HT1080 (cell line): ENCODE data around the gene CELF1. TPM values are rescaled to one million over a fixed set of nuclear protein-coding genes. Genes with fewer than 3 reads are reported as not detected.
A peak's percentile ranks its signal among the peaks of the same experiment; 100 is the strongest.

ENCODE experiments used
- DNase-seq: peaks from one replicate; pipeline ENCODE4 v3.0.0-alpha.2; 2015; ENCODE audit warnings: low read depth
- small RNA-seq: library from RNA; depleted of rRNA; stranded (forward); fragments of <200 nt; gene quantifications from one replicate; pipeline ENCODE3, GENCODE V24; 2014
- total RNA-seq: library from RNA; depleted of rRNA; stranded (reverse); fragments of >200 nt; shearing (Covaris generic); gene quantifications from 2 replicates; pipeline ENCODE4 v1.2.3, GENCODE V29; 2014; rRNA removed

The CELF1 gene
- total RNA-seq, 1 experiment from 2014 or later: 118 TPM

DNA sequence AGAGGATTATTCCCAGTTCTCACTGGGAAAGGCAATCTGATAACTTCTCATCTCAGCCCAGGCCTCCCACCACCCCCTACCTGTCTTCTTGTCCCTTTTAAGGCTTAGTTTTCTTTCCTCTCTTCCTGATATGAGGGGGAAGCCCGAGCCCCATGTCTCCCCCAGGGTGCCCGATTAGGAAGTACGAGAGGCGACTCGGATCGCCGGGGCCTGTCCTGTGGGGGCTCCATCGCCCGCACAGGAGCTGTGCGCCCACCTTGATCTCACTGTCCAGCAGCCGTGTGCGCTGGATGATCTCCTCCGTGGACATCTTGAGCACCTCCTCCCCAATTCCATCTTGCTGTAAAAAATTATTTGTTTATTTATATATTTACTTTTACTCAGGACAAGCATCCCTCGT lies 127.3 kb downstream of the CELF1 start:
- no peak for DNase-seq

DNA sequence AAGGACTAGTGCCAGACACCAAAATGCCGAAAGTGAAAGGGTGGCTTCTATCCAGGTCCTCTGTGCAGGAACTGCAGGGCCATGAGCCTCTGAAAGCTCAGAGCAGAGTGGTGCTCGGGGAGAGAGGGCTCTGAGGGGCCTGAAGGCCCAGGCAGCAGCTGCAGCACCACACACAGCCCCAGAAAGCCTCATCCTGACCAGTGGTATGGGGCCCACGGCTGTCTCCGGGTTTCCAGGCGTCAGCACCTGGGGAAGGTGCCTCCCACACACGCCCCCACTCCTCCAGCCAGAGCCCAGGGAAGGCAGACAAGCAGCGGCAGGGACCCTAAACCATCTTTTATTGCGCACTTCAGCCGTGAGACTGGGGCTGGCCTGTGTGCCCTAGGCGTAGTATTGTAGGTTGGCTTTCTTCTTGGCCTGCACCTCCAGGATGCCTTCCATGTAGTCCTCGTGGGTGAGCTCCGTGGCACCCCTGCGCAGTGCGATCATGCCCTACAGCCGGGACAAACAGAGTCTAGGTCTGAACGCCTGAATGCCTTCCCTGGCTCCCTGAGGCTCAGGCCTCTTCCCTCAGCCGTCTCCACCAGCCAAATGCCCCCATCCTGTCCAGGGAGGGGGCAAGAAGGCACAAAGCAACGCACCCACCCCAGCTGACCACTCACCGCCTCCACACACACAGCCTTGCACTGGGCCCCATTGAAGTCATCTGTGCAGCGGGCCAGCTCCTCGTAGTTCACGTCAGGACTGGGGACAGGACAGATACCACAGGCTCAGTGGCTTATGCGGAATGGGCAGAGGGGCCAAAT lies 134.3 kb downstream of the CELF1 start:
- no peak for DNase-seq

DNA sequence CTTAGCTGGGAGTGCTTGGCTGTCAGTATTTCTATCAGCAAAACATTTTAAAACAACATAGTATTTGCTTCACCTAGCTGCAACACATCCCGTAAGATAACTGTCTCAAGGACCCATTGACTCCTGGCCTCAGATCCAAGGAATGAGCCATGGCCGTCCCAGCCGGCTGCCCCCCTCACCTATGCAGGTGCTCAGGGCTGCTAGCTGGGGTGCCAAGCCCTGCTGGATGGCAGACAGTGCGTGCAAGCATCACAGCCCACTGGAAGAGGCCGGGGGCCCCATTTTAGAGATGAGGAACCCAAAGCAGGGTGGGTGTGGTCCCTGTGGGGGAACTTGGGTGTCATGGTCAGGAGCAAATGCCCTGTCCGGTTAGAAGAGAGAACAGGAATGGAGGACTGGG lies 135.2 kb downstream of the CELF1 start:
- DNase-seq: no peak

DNA sequence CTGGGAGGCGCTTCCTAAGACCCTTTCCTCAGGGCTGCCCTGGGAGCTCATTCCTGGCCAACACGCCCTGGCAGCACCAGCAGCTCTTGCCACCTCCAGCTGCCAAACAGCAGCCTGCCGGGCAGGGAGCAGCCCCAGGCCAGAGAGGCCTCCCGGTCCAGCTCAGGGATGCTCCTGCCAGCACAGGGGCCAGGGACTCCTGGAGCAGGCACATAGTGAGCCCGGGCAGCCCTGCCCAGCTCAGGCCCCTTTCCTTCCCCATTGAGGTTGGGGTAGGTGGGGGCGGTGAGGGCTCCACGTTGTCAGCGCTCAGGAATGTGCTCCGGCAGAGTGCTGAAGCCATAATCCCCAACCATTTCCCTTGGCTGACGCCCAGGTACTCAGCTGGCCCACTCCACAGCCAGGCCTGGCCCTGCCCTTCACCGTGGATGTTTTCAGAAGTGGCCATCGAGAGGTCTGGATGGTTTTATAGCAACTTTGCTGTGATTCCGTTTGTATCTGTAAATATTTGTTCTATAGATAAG lies 136.9 kb downstream of the CELF1 start:
- DNase-seq: peak; percentile 95

Small RNA genes lying within 50 kb of the gene (small RNA-seq; reads per million reads assigned to genes)
- not detected for gene RN7SL652P
- gene RNU5E-10P: not detected

Other genes with a start within 250 kb of the CELF1 start
- not detected in 2 replicates for gene MYBPC3, start 200.4 kb downstream of the CELF1 start, total RNA-seq
- gene SPI1, start 174.6 kb downstream of the CELF1 start, total RNA-seq: not detected in 2 replicates
- 51.9 and 69.9 TPM in 2 replicates for gene SLC39A13, start 144.5 kb downstream of the CELF1 start, total RNA-seq
- 222 and 245 TPM in 2 replicates for gene PSMC3, start 126.7 kb downstream of the CELF1 start, total RNA-seq
- not detected in 2 replicates for gene RAPSN, start 104.0 kb downstream of the CELF1 start, total RNA-seq
- gene PTPMT1, start 12.5 kb upstream of the CELF1 start, total RNA-seq: 123 and 128 TPM in 2 replicates
- gene KBTBD4, start 25.8 kb upstream of the CELF1 start, total RNA-seq: 28.1 and 39.0 TPM in 2 replicates
- 101 and 113 TPM in 2 replicates for gene NDUFS3, start 25.9 kb upstream of the CELF1 start, total RNA-seq
- not detected in 2 replicates for gene FAM180B, start 33.5 kb upstream of the CELF1 start, total RNA-seq
- gene C1QTNF4, start 41.3 kb upstream of the CELF1 start, total RNA-seq: not detected in 2 replicates
- 116 and 192 TPM in 2 replicates for gene MTCH2, start 89.4 kb upstream of the CELF1 start, total RNA-seq
- 0.08 and 0.13 TPM in 2 replicates for gene AGBL2, start 162.2 kb upstream of the CELF1 start, total RNA-seq
- 26.9 and 35.7 TPM in 2 replicates for gene FNBP4, start 214.2 kb upstream of the CELF1 start, total RNA-seq